Measurements from ENCODE around the gene ART3.

DNA sequence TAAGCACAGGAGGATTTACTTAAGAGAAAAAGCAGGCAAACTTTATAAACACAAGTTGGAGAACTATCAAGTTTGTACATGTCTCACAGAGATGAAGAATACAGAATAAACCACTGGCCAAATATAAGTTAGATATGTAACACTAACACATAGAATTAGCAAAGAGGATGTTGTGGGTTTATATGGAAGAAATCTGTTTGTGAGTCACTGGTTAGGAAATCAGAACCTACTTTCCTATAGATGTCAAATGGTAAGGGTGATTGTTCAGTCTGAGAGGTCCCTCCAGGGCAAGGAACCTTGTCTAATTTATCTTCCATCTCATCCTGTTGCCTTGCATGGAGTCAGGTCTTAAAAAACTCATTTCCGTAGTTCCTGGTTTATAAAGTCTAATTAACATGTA, 14.8 kb upstream of the ART3 start:
- TF ChIP-seq, protein P1, sequence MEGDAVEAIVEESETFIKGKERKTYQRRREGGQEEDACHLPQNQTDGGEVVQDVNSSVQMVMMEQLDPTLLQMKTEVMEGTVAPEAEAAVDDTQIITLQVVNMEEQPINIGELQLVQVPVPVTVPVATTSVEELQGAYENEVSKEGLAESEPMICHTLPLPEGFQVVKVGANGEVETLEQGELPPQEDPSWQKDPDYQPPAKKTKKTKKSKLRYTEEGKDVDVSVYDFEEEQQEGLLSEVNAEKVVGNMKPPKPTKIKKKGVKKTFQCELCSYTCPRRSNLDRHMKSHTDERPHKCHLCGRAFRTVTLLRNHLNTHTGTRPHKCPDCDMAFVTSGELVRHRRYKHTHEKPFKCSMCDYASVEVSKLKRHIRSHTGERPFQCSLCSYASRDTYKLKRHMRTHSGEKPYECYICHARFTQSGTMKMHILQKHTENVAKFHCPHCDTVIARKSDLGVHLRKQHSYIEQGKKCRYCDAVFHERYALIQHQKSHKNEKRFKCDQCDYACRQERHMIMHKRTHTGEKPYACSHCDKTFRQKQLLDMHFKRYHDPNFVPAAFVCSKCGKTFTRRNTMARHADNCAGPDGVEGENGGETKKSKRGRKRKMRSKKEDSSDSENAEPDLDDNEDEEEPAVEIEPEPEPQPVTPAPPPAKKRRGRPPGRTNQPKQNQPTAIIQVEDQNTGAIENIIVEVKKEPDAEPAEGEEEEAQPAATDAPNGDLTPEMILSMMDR (IDR thresholded peaks at IDR 0.05; ENCODE audit: low read depth, low read length, poor library complexity, severe bottlenecking): no peak
- TF ChIP-seq EZH2phosphoT487 (IDR thresholded peaks at IDR 0.05; ENCODE audit: borderline replicate concordance, low read length): no peak

Data from DOHH2 (cell line).